GM12801 (cell line): ENCODE data around the gene HTRA3.

Source experiments
- TF ChIP-seq, protein P1 (sequence below): IDR thresholded peaks from one replicate; pipeline ENCODE4 v1.5.1; 2011; ENCODE audit warnings: control low read depth; ENCODE audit not compliant: insufficient read length; ENCODE audit errors: extremely low read depth

HTRA3 gene

GRCh38 chr4:8285143-8285975, 15.8 kb downstream of the HTRA3 start:
- TF ChIP-seq, protein P1, sequence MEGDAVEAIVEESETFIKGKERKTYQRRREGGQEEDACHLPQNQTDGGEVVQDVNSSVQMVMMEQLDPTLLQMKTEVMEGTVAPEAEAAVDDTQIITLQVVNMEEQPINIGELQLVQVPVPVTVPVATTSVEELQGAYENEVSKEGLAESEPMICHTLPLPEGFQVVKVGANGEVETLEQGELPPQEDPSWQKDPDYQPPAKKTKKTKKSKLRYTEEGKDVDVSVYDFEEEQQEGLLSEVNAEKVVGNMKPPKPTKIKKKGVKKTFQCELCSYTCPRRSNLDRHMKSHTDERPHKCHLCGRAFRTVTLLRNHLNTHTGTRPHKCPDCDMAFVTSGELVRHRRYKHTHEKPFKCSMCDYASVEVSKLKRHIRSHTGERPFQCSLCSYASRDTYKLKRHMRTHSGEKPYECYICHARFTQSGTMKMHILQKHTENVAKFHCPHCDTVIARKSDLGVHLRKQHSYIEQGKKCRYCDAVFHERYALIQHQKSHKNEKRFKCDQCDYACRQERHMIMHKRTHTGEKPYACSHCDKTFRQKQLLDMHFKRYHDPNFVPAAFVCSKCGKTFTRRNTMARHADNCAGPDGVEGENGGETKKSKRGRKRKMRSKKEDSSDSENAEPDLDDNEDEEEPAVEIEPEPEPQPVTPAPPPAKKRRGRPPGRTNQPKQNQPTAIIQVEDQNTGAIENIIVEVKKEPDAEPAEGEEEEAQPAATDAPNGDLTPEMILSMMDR: no peak

DNA sequence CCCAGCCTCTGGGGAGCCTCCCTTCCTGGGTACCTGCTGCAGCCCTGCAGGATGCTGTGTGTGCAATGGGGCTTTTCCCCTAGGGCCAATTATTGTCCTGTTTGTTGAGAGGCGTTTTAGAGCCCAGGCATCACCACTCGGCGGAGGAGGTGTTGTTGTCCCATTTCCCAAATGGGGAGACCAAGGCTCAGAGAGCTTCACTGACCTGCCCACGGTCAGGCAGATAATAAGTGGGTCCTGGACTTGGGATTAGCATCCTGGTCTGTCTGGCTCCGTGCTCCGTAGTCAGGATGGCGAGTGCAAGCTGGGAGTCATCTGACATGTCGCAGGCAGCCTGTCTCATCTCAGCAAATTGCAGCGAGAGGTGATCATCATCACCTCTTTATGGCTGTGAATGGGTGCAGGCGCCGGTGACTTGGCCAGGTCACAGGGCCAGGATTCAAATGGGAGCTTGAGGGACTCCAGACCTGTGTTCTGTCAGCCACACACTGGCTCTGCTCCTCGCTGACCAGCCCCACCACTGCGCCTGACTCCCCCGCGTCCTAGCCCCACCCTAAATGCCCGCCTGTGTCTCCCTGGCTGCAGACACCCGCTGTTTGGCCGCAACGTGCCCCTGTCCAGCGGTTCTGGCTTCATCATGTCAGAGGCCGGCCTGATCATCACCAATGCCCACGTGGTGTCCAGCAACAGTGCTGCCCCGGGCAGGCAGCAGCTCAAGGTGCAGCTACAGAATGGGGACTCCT, 16.6 kb downstream of the HTRA3 start:
- TF ChIP-seq, protein P1: no peak

DNA sequence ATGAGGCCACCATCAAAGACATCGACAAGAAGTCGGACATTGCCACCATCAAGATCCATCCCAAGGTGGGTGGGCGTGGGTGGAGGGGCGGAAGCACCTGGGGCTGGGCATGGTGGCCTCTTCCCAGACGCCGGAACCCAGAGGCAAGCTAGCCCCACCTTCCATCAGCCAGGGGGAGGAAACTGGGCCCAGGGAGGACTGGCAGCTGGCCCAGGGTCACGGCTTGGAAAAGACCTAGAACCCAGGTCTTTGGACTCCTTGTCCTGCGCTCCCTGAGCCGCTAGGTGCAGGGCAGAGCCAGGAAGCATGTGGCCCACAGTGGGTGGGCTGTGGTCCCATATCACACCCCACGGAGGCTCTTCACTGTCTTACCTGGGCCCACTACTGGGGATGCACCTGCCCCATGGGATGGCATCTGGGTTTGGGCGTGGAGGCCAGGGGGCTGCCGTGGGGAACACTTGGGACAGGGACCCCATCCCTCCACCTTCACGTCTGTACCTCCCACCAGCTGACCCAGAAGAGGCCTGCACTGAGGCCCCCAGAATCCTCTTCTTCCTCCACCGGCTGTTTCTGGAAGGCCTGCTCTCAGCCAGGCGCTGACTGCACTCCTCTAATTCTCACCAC, 17.3 kb downstream of the HTRA3 start:
- TF ChIP-seq, protein P1: no peak

GRCh38 chr4:8287343-8288280, 18.1 kb downstream of the HTRA3 start:
- TF ChIP-seq, protein P1: no peak

GRCh38 chr4:8289151-8289750, 19.7 kb downstream of the HTRA3 start:
- TF ChIP-seq, protein P1: no peak

GRCh38 chr4:8289956-8290700, 20.6 kb downstream of the HTRA3 start:
- TF ChIP-seq, protein P1: no peak
